ENCODE results near the gene PCDHGA7.
"Not testable (repeated sequence)": the region's sequence is repeated elsewhere in the genome, so short reads cannot be mapped to it uniquely, and the experiment has no call there.

Gene PCDHGA7

GRCh38 chr5:141382469-141383294, at the start of gene PCDHGA7:
TSS of gene PCDHGA7 (plus strand) at chr5:141382742. CDS start at chr5:141382900, 158 bp downstream.
- DNase-seq = no peak

GRCh38 chr5:141338538-141339306, 43.8 kb upstream of the PCDHGA7 start, which contains the start of gene PCDHGA2:
TSS of gene PCDHGA2 (plus strand) at chr5:141338760.
- no peak for DNase-seq

GRCh38 chr5:141340781-141341354, 41.7 kb upstream of the PCDHGA7 start:
- DNase-seq = not testable (repeated sequence)

- DNase-seq = no peak
Measured at GRCh38 chr5:141342773-141343172, 39.8 kb upstream of the PCDHGA7 start.

GRCh38 chr5:141343242-141343952, 39.1 kb upstream of the PCDHGA7 start, which contains the start of gene PCDHGA3:
TSS of gene PCDHGA3 (plus strand) at chr5:141343829. CDS start at chr5:141344034, 205 bp downstream.
- no peak for DNase-seq

GRCh38 chr5:141343953-141344463, 38.5 kb upstream of the PCDHGA7 start:
- DNase-seq = no peak

GRCh38 chr5:141345327-141345726, 37.2 kb upstream of the PCDHGA7 start:
- DNase-seq = no peak

GRCh38 chr5:141346017-141346416, 36.5 kb upstream of the PCDHGA7 start:
- not testable (repeated sequence) for DNase-seq

- DNase-seq = peak; percentile 51
Measured at GRCh38 chr5:141349917-141350619, 32.5 kb upstream of the PCDHGA7 start, which contains the start of gene PCDHGB1. TSS of gene PCDHGB1 (plus strand) at chr5:141350099. CDS start at chr5:141350261, 162 bp downstream.

- no peak for DNase-seq
Measured at GRCh38 chr5:141351591-141351990, 31.0 kb upstream of the PCDHGA7 start.

GRCh38 chr5:141354900-141355469, 27.6 kb upstream of the PCDHGA7 start, which contains the start of gene PCDHGA4:
TSS of gene PCDHGA4 (plus strand) at chr5:141355021. CDS start at chr5:141355108, 87 bp downstream.
- no peak for DNase-seq

GRCh38 chr5:141355641-141356040, 26.9 kb upstream of the PCDHGA7 start:
- no peak for DNase-seq

- DNase-seq = no peak
Measured at GRCh38 chr5:141356133-141356532, 26.4 kb upstream of the PCDHGA7 start.

- DNase-seq = no peak
Measured at GRCh38 chr5:141356950-141357349, 25.6 kb upstream of the PCDHGA7 start.

GRCh38 chr5:141359790-141360426, 22.6 kb upstream of the PCDHGA7 start, which contains the start of gene PCDHGB2:
TSS of gene PCDHGB2 (plus strand) at chr5:141359994. CDS start at chr5:141360136, 142 bp downstream.
- no peak for DNase-seq

- DNase-seq = no peak
Measured at GRCh38 chr5:141360685-141361084, 21.9 kb upstream of the PCDHGA7 start.

GRCh38 chr5:141362719-141363118, 19.8 kb upstream of the PCDHGA7 start:
- no peak for DNase-seq

- no peak for DNase-seq
Measured at GRCh38 chr5:141363952-141364660, 18.4 kb upstream of the PCDHGA7 start, which contains the start of gene PCDHGA5. TSS of gene PCDHGA5 (plus strand) at chr5:141364162. CDS start at chr5:141364331, 169 bp downstream.

- no peak for DNase-seq
Measured at GRCh38 chr5:141366016-141366896, 16.3 kb upstream of the PCDHGA7 start.

All from stimulated activated CD8-positive, alpha-beta memory T cell treated with anti-CD3 and anti-CD28 coated beads, Interleukin-4, amount 100 ng/mL, for 48 hours (primary cell).